GM21825 (cell line): ENCODE measurements around the gene FGF23.
"Not testable (repeated sequence)": the region's sequence is repeated elsewhere in the genome, so short reads cannot be mapped to it uniquely, and the experiment has no call there.

Experiments used
- ATAC-seq: cut with Tn5 transposase; IDR thresholded peaks from one replicate; pipeline ENCODE4 v1.9.1; 2021; ENCODE audit warnings: mild to moderate bottlenecking, moderate library complexity; ENCODE audit not compliant: unreplicated experiment

FGF23 gene

GRCh38 chr12:4379405-4379804 lies at the start of gene FGF23:
TSS of gene FGF23 (minus strand) at chr12:4379712. CDS start at chr12:4379582, 130 bp downstream.
- ATAC-seq, result no peak

DNA sequence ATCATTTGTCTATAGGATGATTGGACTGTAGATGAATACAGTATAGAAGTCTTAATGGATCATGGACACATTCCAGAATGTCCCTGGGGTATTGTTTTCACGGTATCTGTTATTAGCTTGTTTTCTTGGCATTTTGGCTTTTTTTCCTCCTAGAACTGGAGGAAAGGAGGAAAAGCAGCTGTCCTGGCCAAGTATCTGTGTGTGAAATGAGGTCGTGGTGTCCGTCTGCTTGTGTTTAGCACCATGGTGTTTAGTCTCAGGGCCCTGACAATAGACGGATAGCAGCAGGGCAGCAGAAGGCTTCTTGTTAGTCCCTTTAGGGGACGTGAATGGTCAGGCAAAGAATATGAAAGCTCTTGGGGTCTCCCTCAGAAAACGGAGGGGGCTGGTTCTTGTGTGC lies 44.9 kb upstream of the FGF23 start:
- ATAC-seq, result no peak

DNA sequence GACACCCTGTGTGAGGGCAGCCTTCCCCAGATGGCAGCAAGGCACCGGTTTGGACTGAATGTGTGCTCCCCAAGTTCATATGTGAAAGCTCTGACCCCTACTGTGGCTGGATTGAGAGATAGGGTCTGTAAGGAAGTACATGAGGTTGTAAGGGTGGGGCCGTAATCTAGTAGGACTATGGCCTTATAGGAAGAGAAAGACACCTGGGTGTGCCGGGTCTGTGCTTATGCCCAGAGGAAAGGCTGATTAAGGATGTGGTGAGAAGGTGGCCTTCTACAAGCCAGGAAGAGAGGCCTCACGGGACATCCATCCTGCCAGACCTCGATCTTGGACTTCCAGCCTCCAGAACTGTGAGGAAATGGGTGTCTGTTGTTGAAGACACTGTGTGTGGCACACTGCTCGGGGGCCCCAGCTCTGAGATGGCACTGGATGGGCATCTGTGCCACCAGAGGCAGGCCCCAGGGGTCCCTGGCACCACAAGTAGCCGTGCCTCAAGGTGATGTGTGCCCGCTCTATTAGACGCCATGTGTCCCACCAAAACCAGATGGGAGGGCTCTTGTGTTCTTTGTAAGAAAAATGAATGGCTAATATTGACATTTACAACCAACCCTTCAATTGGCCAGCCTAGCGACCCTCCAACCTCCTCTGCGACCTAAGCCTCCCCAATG lies 44.1 kb upstream of the FGF23 start:
- ATAC-seq, result no peak

GRCh38 chr12:4422985-4423384 lies 43.5 kb upstream of the FGF23 start:
- ATAC-seq, result no peak

DNA sequence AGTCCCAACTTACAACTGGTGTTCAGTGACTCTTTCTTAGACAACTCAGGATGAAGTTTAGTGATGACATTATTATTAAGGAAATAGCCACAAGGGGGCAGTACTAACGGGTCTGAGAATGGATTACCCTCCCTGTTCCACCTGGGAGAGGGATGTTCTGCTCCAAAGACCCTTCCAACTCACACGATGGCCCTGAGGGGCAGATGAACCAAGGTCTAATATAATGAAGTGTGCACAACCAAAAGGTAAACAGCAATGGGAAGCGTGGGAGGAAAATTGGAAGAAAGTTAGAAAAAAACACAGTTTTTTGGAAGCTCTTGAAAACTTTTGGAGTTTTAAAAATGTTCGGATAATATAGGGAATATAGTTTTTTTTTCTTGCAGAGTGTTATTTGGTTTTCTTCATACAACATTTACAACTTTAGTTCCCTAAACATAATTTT lies 42.1 kb upstream of the FGF23 start:
- no peak for ATAC-seq

DNA sequence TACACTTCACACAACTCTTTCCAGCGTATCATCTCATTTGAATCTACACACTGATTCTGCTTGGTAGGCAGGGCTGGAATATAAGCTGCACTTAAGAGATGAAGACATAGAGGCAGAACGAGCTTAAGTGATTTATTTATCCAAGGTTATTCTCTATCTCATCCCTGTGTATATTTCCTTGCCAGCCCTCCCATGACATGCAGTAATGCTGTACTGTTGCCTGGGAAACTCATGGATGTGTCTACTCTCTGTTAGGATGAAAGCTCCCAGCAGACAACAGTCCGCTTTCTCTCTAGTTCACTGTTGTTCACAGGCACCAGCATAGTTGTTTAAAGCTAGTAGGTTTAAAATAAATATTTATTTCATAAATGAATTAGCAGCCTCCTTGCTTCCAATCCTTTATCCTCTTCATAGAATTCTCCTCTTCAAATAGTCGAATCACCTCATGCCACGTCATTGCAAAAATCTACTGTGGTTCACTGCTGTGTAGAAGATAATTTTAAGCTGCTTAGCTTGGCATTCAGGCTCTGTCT lies 40.7 kb upstream of the FGF23 start:
- no peak for ATAC-seq

DNA sequence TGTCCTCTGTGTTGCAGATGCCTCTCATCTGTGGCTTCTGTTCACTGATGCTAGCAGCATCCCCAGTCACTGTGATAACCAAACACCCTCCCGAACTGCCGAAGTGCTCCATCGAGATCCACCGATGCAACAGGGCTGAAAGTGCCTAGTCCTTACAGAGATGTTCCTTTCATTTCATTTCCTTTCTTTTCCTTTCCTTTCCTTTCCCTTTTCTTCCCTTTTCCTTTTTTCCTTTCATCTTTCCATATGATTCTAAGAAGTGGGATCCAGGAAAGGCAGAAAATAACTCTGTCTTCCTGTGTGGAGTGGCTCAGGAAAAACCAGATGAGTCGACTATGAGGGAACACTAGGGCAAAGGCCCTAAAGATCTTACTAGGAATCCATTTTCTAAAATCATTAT lies 39.4 kb upstream of the FGF23 start:
- ATAC-seq, result no peak

DNA sequence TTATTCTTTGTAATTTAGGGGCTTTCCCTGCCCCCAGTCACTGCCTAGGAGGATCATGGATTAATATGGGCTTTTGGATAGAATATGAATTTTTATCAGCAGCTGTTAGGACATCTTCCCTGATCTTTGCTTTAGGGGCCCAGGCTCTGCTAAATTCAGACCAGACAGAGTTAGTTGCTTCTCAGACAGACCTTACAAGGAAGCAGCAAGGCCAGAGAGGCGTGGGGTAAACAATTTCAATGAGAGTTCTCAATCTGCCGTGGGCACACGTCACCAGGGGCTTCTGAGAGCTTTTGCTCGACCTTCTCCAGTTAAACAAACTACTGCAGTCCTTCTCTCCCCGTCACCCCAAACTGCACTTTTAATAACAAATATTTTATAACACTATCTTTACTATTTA lies 38.4 kb upstream of the FGF23 start:
- no peak for ATAC-seq

DNA sequence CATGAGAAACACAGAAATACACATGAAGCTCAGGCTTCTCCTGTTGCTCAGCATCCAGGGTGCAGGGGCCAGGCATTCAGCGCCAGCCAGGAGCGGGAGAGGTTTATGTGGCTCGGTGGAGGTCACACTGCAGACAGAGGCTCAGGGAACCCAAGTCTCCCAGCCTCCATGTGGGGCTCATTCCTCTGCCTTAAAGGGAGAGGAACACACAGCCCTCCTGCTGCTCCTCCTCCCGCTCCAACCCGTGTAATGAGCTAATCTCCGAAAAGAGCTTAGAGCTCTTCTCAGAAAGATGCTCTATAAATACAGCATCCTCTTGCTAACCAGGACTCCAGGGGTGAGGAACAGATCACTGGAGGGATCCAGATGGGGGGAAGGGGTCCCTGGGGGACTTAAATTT lies 37.9 kb upstream of the FGF23 start:
- no peak for ATAC-seq

DNA sequence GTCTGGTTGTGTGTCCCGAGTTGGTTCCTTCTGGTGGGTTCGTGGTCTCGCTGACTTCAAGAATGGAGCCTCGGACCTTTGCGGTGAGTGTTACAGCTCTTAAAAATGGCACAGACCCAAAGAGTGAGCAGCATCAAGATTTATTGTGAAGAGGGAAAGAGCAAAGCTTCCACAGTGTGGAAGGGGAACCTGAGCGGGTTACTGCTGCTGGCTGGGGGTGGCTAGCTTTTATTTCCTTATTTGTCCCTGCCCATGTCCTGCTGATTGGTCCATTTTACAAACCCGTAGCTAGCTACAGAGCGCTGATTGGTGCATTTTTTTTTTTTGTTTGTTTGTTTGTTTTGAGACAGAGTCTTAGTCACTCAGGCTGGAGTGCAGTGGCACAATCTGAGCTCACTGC lies 36.8 kb upstream of the FGF23 start:
- no peak for ATAC-seq

- no peak for ATAC-seq
Measured at GRCh38 chr12:4412465-4412864, 33.0 kb upstream of the FGF23 start.

DNA sequence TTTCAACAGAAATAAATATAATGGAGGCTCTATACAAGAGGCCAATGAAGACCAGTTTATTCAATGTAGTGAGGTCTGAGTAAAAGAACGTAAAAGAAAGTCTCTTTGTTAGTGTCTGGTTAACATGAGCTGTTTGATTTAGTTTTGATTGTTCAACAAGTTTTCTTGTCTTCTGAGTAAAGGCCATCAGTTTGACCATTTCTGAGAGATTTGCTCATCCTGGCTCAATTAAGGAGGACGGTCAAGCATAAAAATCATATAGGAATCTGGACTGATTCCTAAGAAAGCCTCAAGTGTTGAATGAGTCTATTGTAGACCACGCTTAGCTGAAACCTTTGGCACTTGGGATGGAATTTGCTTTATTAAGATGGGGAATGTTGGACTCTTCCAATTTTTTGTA lies 32.5 kb upstream of the FGF23 start:
- no peak for ATAC-seq

DNA sequence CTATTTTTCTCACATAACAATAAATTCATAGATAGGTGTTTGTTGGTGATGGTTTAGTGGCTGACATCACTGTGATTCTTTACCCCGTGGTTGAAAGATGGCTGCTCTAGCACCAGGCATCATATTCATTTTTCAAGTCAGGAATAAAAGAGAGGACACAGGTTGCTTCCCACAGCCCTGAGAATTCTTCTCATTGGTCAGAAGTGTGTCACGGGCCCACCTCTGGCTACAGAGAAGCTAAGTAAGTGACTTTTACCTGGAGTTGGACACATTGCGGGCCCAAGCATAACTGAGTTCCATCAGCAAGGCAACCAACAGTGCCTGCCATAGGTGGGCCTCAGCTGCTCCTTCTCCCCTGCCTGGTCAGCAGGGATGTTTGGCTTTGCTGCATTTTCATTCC lies 27.6 kb upstream of the FGF23 start:
- no peak for ATAC-seq

DNA sequence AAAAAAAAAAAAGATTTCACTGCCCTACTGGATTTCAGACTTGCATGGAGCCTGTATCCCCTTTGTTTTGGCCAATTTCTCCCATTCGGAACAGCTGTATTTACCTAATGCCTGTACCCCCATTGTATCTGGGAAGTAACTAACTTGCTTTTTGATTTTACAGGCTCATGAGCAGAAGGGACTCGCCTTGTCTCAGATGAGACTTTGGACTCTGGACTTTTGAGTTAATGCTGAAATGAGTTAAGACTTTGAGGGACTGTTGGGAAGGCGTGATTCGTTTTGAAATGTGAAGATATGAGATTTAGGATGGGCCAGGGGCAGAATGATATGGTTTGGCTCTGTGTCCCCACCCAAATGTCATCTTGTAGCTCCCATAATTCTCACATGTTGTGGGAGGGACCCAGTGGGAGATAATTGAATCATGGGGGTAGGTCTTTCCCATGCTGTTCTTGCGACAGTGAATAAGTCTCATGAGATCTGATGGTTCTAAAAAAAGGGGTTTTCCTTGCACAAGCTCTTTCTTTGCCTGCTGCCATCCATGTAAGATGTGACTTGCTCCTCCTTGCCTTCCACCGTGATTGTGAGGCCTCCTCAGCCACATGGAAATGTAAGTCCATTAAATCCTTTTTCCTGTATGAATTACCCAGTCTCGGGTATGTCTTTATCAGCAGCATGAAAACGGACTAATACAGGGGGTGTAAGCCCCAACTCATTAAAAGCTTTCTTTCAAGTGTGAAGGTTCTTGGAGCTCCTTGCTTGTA lies 25.5 kb upstream of the FGF23 start:
- not testable (repeated sequence) for ATAC-seq

GRCh38 chr12:4402996-4403395 lies 23.5 kb upstream of the FGF23 start:
- no peak for ATAC-seq

- ATAC-seq, result no peak
Measured at GRCh38 chr12:4401117-4401516, 21.6 kb upstream of the FGF23 start.

- no peak for ATAC-seq
Measured at GRCh38 chr12:4395818-4396217, 16.3 kb upstream of the FGF23 start.

DNA sequence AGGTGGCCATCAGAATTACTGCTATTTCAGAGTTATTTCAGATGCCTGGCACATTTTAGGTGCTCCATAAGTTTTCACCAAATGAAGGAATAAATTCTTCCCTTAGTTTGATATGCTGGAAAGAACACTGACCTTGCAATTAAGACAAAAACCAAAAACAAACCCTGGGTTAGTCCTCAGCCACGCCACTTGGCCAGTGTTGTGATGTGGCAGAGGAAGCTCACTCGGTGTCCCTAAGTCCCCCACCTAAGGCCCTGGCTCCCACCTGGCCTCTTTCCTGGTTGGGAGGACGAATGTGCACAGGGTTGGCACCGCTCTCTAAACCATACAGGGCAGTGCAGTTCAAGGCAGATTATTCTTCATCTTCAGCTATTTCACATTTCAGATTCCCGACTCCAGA lies 13.7 kb upstream of the FGF23 start:
- no peak for ATAC-seq

- no peak for ATAC-seq
Measured at GRCh38 chr12:4392223-4392742, 12.8 kb upstream of the FGF23 start.

DNA sequence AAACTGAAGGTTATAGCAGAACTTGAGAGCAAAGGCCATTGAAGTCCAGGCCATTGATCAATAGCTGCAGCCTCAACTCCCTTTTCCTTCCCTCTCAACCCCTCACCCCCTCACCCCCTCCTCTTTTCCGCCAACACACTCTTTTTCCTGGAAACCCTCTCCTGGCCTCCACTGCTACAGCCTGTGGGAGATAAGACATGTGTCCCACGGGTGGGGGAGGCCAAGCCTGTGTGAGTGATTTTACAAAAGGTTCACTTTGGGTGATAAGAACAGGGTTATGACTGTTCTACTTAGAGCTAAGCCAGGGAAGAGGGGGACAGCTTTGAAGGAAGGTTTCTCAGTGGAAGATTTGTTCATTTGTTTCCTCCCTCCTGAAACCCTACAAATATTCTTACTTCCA lies 9.2 kb upstream of the FGF23 start:
- ATAC-seq, result no peak

DNA sequence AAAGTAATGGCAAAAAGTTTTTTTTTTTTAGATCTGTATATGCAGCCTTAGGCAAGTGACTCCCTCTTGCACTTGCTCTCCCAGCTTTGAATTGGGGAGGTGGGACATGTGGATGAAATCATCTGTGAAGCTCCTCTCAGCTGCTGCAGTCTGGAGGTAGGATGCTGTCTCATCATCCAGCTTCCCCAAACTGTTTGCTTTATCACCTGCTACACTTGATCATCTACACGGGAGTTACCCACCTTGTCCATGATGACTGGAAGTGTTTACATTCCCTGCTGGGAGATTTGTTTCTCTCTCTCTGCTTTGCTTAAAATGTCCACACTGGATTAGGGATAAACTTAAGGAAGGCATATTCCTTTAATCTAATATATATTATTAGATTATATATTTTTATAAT lies 8.5 kb upstream of the FGF23 start:
- ATAC-seq, result no peak

DNA sequence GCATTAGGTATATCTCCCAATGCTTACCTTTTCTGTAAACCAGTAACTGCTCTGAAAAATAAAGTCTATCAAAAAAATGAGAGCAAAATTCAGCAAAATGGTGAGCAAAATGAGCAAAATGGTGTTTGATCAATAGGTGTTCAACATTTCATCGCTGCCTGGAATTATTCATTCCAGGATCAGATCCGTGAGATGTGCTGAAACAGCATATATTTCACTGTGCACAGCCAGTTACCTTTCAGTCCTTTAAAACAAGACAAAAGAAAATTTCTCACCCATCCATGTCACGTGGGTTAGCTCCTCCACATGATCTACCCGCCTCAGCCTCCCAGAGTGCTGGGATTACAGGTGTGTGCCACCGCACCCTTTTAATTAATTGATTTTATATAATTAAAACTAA lies 8.1 kb upstream of the FGF23 start:
- ATAC-seq, result no peak
